Breast epithelium (tissue), 3 donors: ENCODE results near the gene HHATL.

Source experiments
- POLR2A ChIP-seq: fragments of 450-650 bp; IDR thresholded peaks from one replicate; pipeline ENCODE4 v1.6.1; 2016; ENCODE audit warnings: antibody characterized with exemption, mild to moderate bottlenecking, moderate library complexity
- TF ChIP-seq, protein P1 (sequence below), 3 donors: fragments of 450-650 bp; IDR thresholded peaks; one replicate each; pipeline ENCODE4 v1.5.1; 2016 to 2017; ENCODE audit warnings: antibody characterized with exemption in 3 of 3, mild to moderate bottlenecking in 3 of 3, moderate library complexity in 3 of 3

DNA sequence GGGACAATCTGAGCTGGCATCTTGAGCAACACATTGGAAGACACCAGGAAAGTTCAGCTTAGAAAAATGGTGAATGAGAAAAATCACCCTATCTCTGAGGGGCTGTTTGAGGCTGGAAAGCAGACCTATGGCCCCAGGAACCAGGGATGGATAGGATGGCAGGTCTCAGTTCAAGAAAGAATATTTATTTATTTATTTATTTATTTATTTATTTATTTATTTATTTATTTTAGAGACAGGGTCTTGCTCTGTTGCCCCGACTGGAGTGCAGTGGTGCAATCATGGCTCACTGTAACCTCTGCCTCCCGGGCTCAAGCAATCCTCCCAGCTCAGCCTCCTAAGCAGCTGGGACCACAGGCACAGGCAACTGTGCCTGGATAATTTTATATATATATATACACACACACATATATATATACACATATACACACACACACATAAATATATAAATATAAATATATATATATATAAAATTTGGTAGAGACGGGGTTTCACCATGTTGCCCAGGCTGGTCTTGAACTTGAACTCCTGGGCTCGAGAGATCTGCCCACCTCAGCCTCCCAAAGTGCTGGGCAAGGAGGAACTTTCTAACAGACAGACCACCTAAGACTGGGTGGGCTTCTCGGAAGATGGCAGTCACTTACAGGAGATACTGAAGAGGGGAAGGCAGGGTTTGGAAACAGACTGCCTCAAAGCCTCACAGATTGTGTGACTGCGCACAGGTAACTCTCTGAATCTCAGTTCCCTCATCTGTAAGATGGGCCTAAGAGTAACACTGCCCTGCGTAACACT lies 40.8 kb upstream of the HHATL start:
- TF ChIP-seq, protein P1, sequence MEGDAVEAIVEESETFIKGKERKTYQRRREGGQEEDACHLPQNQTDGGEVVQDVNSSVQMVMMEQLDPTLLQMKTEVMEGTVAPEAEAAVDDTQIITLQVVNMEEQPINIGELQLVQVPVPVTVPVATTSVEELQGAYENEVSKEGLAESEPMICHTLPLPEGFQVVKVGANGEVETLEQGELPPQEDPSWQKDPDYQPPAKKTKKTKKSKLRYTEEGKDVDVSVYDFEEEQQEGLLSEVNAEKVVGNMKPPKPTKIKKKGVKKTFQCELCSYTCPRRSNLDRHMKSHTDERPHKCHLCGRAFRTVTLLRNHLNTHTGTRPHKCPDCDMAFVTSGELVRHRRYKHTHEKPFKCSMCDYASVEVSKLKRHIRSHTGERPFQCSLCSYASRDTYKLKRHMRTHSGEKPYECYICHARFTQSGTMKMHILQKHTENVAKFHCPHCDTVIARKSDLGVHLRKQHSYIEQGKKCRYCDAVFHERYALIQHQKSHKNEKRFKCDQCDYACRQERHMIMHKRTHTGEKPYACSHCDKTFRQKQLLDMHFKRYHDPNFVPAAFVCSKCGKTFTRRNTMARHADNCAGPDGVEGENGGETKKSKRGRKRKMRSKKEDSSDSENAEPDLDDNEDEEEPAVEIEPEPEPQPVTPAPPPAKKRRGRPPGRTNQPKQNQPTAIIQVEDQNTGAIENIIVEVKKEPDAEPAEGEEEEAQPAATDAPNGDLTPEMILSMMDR (IDR thresholded peaks at IDR 0.05), result no peak
- no peak for TF ChIP-seq POLR2A
